ENCODE results near the gene SNX1. TPM values are rescaled to one million over a fixed set of nuclear protein-coding genes. Genes with fewer than 3 reads are reported as not detected.
"Not testable (repeated sequence)": the region's sequence is repeated elsewhere in the genome, so short reads cannot be mapped to it uniquely, and the experiment has no call there.

Gene SNX1
- total RNA-seq, 1 donor from 2014 or later = 111 TPM

DNA sequence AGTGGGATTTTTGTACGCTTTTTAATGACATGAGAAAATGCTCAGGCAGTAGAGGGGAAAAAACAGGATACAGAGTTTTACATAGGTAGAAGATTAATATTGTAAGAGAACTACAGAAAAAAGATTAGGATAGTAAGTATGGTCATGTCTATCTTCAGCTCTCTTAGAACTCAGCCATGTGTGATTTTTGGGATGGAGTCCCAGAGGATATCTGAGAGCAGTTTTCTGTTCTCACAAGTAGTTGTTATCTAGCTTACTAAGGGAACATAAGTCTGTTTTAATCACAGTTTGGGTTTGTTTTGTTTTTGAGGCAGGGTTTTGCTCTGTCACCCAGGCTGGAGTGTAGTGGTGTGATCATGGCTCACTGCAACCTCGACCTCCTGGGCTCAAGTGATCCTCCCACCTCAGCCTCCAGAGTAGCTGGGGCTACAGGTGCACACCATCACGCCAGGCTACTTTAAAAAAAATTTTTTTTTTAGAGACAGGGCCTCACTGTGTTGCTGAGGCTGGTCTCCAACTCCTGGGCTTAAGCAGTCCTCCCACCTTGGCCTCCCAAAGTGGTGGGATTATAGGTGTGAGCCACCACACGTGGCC, 14.4 kb downstream of the SNX1 start:
- DNase-seq (ENCODE audit: low spot score); intact Hi-C loops (cut with DNase I): not testable (repeated sequence)

DNA sequence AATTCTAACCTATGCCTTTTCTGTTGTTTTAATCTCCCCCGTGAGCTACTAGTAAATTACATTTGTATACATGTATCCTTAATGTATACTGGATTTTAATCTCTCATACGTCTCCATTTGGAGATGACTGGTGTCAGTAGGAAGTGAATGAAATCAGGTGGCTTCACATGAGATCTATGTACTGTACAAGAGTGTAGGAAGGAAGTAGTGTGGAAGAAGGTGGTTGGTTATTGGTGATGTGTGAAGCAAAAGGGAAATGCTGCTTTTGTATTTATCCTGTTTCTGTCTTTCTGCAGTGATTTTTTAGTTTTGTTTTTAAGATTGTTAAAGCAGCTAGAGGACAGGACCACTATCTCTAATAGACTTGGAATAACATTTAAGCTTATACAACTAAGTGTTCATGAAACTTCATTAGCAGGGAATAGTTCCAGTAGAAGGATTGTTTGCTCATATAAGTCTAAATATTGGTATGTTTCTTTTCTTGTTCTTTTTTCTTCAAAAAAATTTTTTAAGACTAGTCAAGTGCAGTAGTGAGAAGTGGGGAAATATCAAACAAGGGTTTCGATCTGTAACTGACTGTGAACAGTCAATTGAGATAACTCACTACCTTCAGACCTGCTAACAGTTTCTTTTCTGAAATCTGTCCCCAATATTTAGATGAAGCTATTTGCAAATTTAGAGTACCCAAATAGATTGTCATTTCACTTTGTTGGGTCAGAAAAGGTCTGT, 15.3 kb downstream of the SNX1 start:
- DNase-seq (ENCODE audit: low spot score) = no peak
- intact Hi-C loops (cut with DNase I) = no loop called here

GRCh38 chr15:64111679-64112050, 15.9 kb downstream of the SNX1 start:
- DNase-seq (ENCODE audit: low spot score) = no peak
- intact Hi-C loops (cut with DNase I) = no loop called here

DNA sequence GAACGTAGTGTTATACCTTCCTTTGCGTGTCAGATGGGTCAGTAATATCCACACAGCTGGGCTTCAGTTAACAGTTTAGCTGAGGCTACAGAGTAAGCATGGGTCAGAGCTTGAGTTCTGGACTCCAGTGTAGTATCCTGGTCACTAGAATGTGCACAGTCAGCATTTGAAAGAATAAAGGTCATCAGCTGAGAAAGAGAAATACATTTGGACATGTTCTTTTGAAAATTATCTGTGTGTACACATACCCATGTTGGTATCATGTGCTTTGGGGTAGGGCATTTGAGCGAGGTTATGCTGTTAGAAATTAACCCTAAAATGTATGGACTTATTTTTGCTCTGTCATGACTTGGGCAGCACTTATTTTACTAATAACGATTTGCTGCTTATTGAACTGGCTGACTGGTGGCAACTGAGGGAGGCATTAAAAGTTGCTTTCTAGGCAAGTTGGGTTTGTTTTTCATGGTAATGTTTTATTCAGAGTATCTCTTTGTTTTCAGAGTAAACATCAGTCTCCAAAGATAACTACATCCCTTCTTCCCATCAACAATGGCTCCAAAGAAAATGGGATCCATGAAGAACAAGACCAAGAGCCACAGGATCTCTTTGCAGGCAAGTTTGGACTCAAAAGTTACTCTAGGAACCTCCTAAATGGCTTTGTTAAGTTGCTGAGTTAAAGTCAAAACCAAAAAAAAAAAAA, 16.4 kb downstream of the SNX1 start:
- DNase-seq (ENCODE audit: low spot score) = no peak
- intact Hi-C loops (cut with DNase I) = no loop called here

DNA sequence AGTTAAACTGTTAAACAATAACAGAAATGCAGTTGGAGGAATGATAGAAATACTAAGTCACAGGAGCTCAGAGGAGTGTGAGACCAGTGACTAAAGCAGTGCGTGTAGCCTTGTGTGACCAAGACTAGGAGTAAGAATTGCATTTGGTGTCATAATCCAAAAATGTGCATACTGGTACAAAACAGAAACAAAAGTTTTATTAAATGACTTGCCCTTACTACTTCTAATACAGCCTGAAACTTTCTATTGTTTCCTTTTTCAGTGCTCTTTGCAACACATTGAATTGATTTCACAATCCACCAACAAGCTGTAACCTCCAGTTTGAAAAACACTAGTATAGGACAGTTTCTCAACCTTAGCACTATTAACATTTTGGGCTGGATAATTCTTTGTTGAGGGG, 17.1 kb downstream of the SNX1 start:
- intact Hi-C loops (cut with DNase I) = no loop called here
- DNase-seq (ENCODE audit: low spot score) = no peak

GRCh38 chr15:64117759-64118487, 22.1 kb downstream of the SNX1 start:
- intact Hi-C loops (cut with DNase I) = no loop called here
- DNase-seq (ENCODE audit: low spot score) = no peak

DNA sequence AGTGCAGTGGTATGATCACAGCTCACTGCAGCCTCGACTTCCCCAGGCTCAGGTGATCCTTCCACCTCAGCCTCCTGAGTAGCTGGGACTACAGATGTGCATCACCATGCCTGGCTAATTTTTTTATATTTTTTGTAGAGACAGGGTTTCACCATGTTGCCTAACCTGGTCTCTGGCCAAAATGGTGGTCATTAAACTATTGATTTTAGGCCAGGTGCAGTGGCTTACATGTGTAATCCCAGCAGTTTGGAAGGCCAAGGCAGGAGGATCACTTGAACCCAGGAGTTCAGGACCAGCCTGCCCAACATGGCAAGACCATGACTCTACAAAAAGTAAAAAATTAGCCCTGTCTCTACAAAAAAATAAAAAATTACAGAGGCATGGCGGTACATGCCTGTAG, 24.5 kb downstream of the SNX1 start:
- intact Hi-C loops (cut with DNase I) = not testable (repeated sequence)

GRCh38 chr15:64121614-64122013, 25.8 kb downstream of the SNX1 start:
- intact Hi-C loops (cut with DNase I) = no loop called here
- DNase-seq (ENCODE audit: low spot score) = no peak

More for the DNA sequence above, 24.5 kb downstream of the SNX1 start:
- DNase-seq (ENCODE audit: low spot score) = not testable (repeated sequence)

GRCh38 chr15:64122444-64122843, 26.7 kb downstream of the SNX1 start:
- intact Hi-C loops (cut with DNase I) = no loop called here

GRCh38 chr15:64122936-64123351, 27.2 kb downstream of the SNX1 start:
- intact Hi-C loops (cut with DNase I) = no loop called here
- DNase-seq (ENCODE audit: low spot score) = no peak

More at GRCh38 chr15:64122444-64122843, 26.7 kb downstream of the SNX1 start:
- DNase-seq (ENCODE audit: low spot score) = no peak

- intact Hi-C loops (cut with DNase I) = no loop called here
- no peak for DNase-seq (ENCODE audit: low spot score)
Measured at GRCh38 chr15:64125978-64126377, 30.2 kb downstream of the SNX1 start.

DNA sequence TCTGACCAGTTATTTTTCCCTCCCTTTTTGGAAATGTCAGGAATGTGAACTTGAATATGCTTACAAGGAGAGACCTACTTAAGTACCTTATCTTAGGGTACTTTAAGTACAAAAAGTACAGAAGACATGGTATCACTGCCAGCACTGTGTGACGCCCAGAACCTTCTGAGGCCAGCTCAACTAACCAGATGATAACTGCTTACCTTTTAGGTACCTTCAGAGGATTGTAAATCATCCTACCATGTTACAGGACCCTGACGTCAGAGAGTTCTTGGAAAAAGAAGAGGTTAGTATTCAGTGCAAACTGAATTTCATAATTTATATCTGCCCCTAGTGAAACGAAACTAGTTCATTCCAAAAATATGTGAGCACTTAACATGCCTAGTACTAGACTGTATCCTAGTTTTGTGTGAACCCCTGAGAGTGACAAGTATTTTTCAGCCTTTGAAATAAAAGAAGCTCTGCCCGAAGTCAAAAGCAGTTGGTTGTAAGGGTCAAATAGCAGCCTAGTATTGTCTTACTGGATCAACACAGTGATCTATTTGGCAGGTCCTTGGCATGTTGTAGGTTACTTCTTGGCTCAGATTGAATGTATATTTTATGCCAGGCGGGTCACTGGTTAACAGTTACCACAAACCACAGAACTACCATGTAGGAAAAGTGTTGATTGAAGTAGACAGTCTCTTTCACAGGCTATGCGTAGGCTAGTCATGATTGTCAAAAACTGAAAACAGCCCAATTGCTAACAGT, 31.9 kb downstream of the SNX1 start:
- DNase-seq (ENCODE audit: low spot score) = no peak
- intact Hi-C loops (cut with DNase I) = no loop called here

DNA sequence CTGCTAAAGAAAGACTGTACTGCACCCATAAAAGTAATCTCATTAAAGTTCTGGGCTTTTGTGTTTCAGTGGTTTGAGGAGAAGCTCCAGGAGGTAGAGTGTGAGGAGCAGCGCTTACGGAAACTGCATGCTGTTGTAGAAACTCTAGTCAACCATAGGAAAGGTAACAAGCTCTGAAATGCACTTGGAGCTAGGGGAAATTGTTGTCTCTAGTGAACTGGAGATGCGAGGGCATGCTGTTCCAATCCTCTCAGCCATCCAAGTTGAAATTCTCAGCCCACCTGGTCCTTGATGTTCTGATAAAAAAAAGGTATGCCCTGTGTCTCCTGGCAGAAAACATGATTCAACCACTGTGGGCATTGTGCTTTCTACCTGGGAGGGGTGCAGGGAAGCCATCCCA, 34.4 kb downstream of the SNX1 start:
- intact Hi-C loops (cut with DNase I) = no loop called here
- no peak for DNase-seq (ENCODE audit: low spot score)

- intact Hi-C loops (cut with DNase I) = no loop called here
- no peak for DNase-seq (ENCODE audit: low spot score)
Measured at GRCh38 chr15:64131547-64131946, 35.8 kb downstream of the SNX1 start.

GRCh38 chr15:64132217-64132616, 36.4 kb downstream of the SNX1 start:
- no peak for DNase-seq (ENCODE audit: low spot score)
- intact Hi-C loops (cut with DNase I) = no loop called here

- DNase-seq (ENCODE audit: low spot score) = no peak
- intact Hi-C loops (cut with DNase I) = no loop called here
Measured at GRCh38 chr15:64133623-64134344, 38.0 kb downstream of the SNX1 start.

- DNase-seq (ENCODE audit: low spot score) = no peak
- intact Hi-C loops (cut with DNase I) = no loop called here
Measured at GRCh38 chr15:64134345-64134829, 38.6 kb downstream of the SNX1 start.

DNA sequence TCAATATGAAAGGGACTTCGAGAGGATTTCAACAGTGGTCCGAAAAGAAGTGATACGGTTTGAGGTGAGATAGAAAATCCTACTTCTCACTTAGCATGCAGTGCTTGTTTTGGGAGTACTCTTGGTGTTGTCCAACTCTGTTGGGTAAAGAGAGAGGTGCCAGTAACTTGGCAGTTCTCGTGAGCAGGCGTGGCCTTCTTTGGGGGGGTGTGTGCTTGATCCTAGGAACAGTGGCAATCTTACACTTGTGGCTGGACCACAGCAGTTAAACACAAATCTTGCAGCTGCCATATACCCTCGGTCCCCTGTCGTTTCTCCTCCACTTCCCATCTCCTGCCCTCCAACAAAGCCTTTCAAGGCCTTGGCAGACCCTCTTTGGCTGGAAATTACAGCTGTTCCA, 40.6 kb downstream of the SNX1 start:
- intact Hi-C loops (cut with DNase I) = no loop called here
- DNase-seq (ENCODE audit: low spot score) = no peak

All from cardiac septum (tissue), 1 donor.